ENCODE measurements around the gene H6PD.

The H6PD gene

GRCh38 chr1:9200441-9200840 is 34.1 kb upstream of the H6PD start:
- Histone ChIP-seq H3K27me3 (ENCODE audit: insufficient read depth, poor library complexity, severe bottlenecking) (peaks cover 49% of the 10 kb centered on the region), H3K4me3 (replicated peaks; ENCODE audit: insufficient read depth, low read length) (no peak overlapping the region), H3K27ac (replicated peaks) (no peak overlapping the region)
- DNase-seq (ENCODE audit: low read depth in 1 of 2, low spot score in 1 of 2), result no peak
- TF ChIP-seq GABPA (IDR thresholded peaks at IDR 0.05; ENCODE audit: low read depth) (no peak), CTCF (IDR thresholded peaks at IDR 0.05; ENCODE audit: insufficient read depth, low read length) (no peak), POLR2AphosphoS5 (IDR thresholded peaks at IDR 0.05; ENCODE audit: low read depth) (no peak), SPI1 (IDR thresholded peaks at IDR 0.05; ENCODE audit: borderline replicate concordance, low read depth) (no peak)

GRCh38 chr1:9201401-9202239 is 33.0 kb upstream of the H6PD start:
- DNase-seq (ENCODE audit: low read depth in 1 of 2, low spot score in 1 of 2), result peak in 1 of 2 experiments; percentile 41
- Histone ChIP-seq H3K4me3 (replicated peaks; ENCODE audit: insufficient read depth, low read length) (no peak overlapping the region), H3K27ac (replicated peaks) (no peak overlapping the region), H3K27me3 (ENCODE audit: insufficient read depth, poor library complexity, severe bottlenecking) (peaks cover 49% of the 10 kb centered on the region)
- no peak for TF ChIP-seq REST (IDR thresholded peaks at IDR 0.05; ENCODE audit: insufficient replicate concordance, low read depth)
- no peak for TF ChIP-seq GABPA (IDR thresholded peaks at IDR 0.05; ENCODE audit: low read depth)
- no peak for TF ChIP-seq CTCF (IDR thresholded peaks at IDR 0.05; ENCODE audit: insufficient read depth, low read length)
- TF ChIP-seq SPI1 (IDR thresholded peaks at IDR 0.05; ENCODE audit: borderline replicate concordance, low read depth), result no peak
- no peak for TF ChIP-seq POLR2AphosphoS5 (IDR thresholded peaks at IDR 0.05; ENCODE audit: low read depth)

- Histone ChIP-seq H3K27me3 (ENCODE audit: insufficient read depth, poor library complexity, severe bottlenecking) (peaks cover 49% of the 10 kb centered on the region), H3K4me3 (replicated peaks; ENCODE audit: insufficient read depth, low read length) (no peak overlapping the region), H3K27ac (replicated peaks) (no peak overlapping the region)
- no peak for DNase-seq (ENCODE audit: low read depth in 1 of 2, low spot score in 1 of 2)
- TF ChIP-seq REST (IDR thresholded peaks at IDR 0.05; ENCODE audit: insufficient replicate concordance, low read depth) (no peak), GABPA (IDR thresholded peaks at IDR 0.05; ENCODE audit: low read depth) (no peak), CTCF (IDR thresholded peaks at IDR 0.05; ENCODE audit: insufficient read depth, low read length) (no peak), SPI1 (IDR thresholded peaks at IDR 0.05; ENCODE audit: borderline replicate concordance, low read depth) (no peak), POLR2AphosphoS5 (IDR thresholded peaks at IDR 0.05; ENCODE audit: low read depth) (no peak)
These were observed 32.2 kb upstream of the H6PD start for GRCh38 chr1:9202240-9202870.
